GM12874 (cell line): ENCODE results near the gene AP4B1.

Source experiments
- CTCF ChIP-seq: IDR thresholded peaks from 2 replicates; pipeline ENCODE4 v1.5.1; 2011; ENCODE audit warnings: low read depth, mild to moderate bottlenecking, control low read depth, low read length, moderate library complexity; ENCODE audit not compliant: insufficient read depth

AP4B1 gene

DNA sequence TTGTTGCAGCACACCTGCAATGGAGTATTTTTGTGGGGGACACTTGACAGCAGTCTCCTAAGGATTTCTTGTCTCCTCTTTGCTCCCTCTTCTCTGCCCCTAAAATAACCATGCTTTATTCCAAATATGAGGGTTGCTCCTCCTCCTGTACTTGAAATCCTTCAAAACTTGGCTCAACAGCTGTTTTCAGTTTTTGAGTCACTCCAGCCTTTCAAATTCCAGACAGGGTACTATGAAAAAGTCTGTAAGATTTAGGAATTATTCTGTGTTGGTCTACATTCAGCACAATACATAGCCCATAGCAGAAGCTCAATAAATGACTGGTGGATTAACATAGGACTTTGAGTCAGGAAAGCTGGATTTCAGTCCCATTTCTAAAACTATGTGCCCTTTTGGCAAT is 5.5 kb downstream of the AP4B1 start:
- TF ChIP-seq CTCF = no peak

DNA sequence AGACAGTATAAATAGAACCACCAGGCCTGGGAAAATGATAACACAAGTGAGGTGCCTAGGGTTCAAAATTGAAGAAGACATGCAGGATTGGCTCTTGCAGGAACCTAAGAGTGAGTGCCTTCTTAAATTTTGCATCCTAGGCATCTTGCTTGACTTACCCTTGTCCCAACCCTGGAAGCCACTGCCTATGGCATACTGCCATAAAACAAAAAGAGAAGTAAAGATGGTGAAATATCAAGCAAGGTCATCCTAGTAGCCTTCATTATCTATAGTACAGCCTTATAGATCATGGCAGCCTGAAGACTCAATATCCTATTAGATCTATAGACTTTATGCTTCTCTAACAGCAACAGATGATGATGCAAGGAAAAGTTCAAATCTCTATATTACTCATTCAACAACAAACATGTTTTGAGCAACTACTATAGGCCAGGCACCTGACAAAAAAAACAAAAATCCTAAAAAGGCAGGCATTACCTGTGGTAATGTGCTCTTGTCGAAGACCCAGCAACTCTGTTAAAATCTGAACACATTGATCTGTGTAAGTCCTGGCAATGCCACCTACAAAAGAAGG is 6.3 kb downstream of the AP4B1 start:
- no peak for TF ChIP-seq CTCF

GRCh38 chr1:113895961-113896360 is 8.6 kb downstream of the AP4B1 start:
- TF ChIP-seq CTCF = no peak

GRCh38 chr1:113895098-113895497 is 9.5 kb downstream of the AP4B1 start:
- TF ChIP-seq CTCF = no peak

DNA sequence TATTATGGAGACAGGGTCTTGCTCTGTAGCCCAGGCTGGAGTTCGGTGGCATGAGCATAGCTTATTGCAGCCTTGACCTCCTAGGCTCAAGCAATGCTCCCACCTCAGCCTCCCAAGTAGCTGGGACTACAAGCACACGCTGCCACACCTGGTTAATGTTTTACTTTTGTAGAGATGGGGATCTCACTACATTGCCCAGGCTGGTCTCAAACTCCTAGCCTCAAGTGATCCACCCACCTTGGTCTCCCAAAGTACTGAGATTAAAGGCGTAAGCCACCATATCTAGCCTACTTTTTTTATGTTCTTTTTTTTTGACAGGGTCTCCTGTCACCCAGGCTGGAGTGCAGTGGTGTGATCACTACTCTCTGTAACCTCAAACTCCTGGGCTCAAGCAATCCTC is 11.3 kb downstream of the AP4B1 start:
- TF ChIP-seq CTCF = no peak

DNA sequence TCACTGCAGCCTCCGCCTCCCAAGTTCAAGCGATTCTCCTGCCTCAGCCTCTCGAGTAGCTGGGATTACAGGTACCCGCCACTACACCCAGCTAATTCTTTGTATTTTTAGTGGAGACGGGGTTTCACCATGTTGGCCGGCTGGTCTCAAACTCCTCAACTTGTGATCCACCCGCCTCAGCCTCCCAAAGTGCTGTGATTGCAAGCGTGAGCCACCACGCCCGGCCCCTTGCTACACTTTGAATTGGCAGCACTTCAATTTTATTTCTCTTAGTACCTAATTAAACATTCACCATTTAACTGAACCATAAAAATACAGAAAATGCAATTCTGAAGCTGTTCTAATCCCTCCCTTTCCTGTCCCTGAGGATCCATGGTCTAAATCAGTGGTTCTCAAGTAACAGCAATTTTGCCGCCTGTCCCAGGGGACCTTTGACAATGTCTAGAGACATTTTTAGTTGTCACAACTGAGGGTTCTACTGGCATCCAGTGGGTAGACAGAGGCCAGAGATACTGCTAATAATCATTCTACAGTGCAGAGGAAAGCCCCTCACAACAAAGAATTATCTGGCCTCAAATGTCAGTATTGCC is 12.9 kb downstream of the AP4B1 start:
- no peak for TF ChIP-seq CTCF

DNA sequence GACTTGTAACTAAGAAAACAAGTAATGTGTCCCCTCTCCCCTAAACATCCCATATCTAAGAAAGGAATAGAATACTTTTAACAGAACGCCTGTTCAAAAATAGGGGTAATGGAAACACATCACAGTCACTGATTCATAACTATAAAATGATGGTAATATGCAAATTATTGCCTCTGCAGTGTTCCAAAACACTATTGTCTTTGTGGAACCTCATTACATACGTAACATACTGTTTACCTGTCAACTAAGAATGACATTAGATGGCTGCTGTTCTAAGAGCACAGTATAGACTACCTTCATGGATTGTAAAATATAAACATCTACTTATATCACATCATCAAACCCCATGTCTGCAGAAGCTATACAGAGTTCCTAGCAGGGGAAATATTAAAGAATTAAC is 13.8 kb downstream of the AP4B1 start:
- no peak for TF ChIP-seq CTCF
